Skeletal muscle tissue (tissue), 4 donors: ENCODE results near the gene MRPS7. TPM values are rescaled to one million over a fixed set of nuclear protein-coding genes. Genes with fewer than 3 reads are reported as not detected.
"Not testable (repeated sequence)": the region's sequence is repeated elsewhere in the genome, so short reads cannot be mapped to it uniquely, and the experiment has no call there.

ENCODE experiments used
- H3K27ac ChIP-seq: one replicate; pipeline ENCODE4 v1.7.0; 2013; ENCODE audit warnings: mild to moderate bottlenecking, low read depth, low read length, inconsistent platforms
- H3K27me3 ChIP-seq, 3 donors: one replicate each; pipeline ENCODE4 v1.7.0; 2013; ENCODE audit warnings: low read length in 3 of 3; ENCODE audit not compliant: control insufficient read depth in 3 of 3, insufficient read depth in 3 of 3
- H3K36me3 ChIP-seq, 3 donors: one replicate each; pipeline ENCODE4 v1.7.0; 2013; ENCODE audit warnings: low read length in 3 of 3; ENCODE audit not compliant: control insufficient read depth in 3 of 3, insufficient read depth in 3 of 3
- H3K4me1 ChIP-seq, 3 donors: one replicate each; pipeline ENCODE4 v1.7.0; 2013; ENCODE audit warnings: low read length in 3 of 3, mild to moderate bottlenecking in 3 of 3; ENCODE audit not compliant: control insufficient read depth in 3 of 3, insufficient read depth in 3 of 3
- H3K4me3 ChIP-seq, 3 donors: one replicate each; pipeline ENCODE4 v1.7.0; 2013; ENCODE audit warnings: low read length in 3 of 3
- H3K9ac ChIP-seq, 3 donors: one replicate each; pipeline ENCODE4 v1.7.0; 2013; ENCODE audit warnings: low read length in 3 of 3, mild to moderate bottlenecking in 3 of 3, moderate library complexity in 2 of 3, low read depth in 1 of 3
- H3K9me3 ChIP-seq, 3 donors: one replicate each; pipeline ENCODE4 v1.7.0; 2013; ENCODE audit warnings: low read length in 3 of 3; ENCODE audit not compliant: control insufficient read depth in 3 of 3
- total RNA-seq: library from RNA; depleted of rRNA; stranded (reverse); fragments of >200 nt; gene quantifications from one replicate; pipeline ENCODE4 v1.2.3, GENCODE V29; 2014
- donor health status: Osteomylitis.

MRPS7 gene
- total RNA-seq, 1 donor from 2014 or later, result 71.5 TPM

DNA sequence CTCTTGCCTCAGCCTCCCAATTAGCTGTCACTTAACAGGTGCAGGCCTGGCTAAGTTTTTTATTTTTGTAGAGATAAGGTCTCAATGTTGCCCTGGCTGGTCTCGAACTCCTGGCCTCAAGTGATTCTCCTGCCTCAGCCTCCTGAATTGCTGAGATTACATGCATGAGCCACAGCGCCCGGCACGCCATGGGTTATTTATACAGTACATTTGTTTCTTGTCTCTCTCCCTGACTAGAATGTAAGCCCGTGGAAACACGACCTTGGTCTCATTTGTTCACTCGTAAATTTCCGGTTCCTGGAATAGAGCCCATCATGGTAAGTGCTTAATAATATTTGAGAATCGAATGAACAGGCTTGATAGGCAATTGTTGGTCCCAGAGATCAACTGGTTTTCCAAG lies 25.5 kb downstream of the MRPS7 start:
- H3K9me3 ChIP-seq, result no peaks in the 10 kb centered on the region
- H3K4me1 ChIP-seq, result peaks cover 6 to 11% (median 7%) of the 10 kb centered on the region in 3 donors
- no peak overlapping the region for H3K27ac ChIP-seq
- no peak overlapping the region for H3K4me3 ChIP-seq
- H3K27me3 ChIP-seq, result no peaks in the 10 kb centered on the region
- H3K9ac ChIP-seq, result no peak overlapping the region
- H3K36me3 ChIP-seq, result peaks cover 16 to 19% (median 16%) of the 10 kb centered on the region in 3 donors

DNA sequence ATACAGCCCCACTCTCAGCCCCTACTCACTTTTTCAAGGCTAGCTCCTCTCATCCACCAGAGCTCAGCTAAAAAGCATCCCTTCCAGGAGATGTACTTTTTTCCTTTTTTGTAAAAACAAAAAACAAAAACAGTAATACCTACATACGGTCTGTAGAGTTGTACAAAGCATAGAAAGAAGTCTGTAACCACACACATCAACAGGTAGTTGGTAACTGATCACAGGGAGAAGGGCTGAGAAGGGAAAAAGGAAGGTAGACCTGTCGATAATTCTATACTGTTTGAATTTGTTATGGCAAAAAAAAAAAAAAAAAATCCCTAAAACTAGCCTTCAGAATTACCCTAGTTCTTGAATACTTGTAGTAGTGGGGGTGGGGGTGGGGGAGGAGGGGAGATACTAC lies 26.7 kb downstream of the MRPS7 start:
- Histone ChIP-seq H3K9me3 (no peaks in the 10 kb centered on the region), H3K36me3 (peaks cover 13 to 15% (median 15%) of the 10 kb centered on the region in 3 donors), H3K9ac (peak overlapping the region in 2 of 3 donors; percentile 38 to 89), H3K27ac (peak overlapping the region; percentile 85), H3K4me3 (peak overlapping the region in 2 of 3 donors; percentile 88 to 93), H3K4me1 (peaks cover 6 to 11% (median 7%) of the 10 kb centered on the region in 3 donors), H3K27me3 (no peaks in the 10 kb centered on the region)

DNA sequence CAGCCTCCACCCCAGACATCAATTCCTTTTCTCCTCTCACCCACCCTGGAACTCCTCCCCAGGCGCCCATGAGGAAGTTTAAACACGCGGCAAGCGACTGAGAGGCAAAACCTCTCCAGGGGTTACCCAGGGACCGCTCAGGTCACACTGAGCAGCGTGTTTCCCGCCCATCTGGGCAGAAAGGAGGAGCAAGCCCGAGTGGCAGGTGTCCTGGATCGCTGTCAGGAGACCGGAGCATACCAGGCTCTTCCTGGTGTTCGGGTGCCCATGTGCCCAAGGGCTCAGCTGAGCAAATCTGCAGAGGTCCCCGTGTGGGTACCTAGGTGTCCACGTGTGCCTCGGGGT lies 27.1 kb downstream of the MRPS7 start:
- no peaks in the 10 kb centered on the region for H3K9me3 ChIP-seq
- peaks cover 6 to 11% (median 7%) of the 10 kb centered on the region in 3 donors for H3K4me1 ChIP-seq
- H3K36me3 ChIP-seq, result peaks cover 11 to 14% (median 13%) of the 10 kb centered on the region in 3 donors
- peak overlapping the region; percentile 85 to 93 (median 88) for H3K4me3 ChIP-seq
- peak overlapping the region; percentile 85 for H3K27ac ChIP-seq
- H3K9ac ChIP-seq, result peak overlapping the region; percentile 88 to 90 (median 89)
- H3K27me3 ChIP-seq, result no peaks in the 10 kb centered on the region

DNA sequence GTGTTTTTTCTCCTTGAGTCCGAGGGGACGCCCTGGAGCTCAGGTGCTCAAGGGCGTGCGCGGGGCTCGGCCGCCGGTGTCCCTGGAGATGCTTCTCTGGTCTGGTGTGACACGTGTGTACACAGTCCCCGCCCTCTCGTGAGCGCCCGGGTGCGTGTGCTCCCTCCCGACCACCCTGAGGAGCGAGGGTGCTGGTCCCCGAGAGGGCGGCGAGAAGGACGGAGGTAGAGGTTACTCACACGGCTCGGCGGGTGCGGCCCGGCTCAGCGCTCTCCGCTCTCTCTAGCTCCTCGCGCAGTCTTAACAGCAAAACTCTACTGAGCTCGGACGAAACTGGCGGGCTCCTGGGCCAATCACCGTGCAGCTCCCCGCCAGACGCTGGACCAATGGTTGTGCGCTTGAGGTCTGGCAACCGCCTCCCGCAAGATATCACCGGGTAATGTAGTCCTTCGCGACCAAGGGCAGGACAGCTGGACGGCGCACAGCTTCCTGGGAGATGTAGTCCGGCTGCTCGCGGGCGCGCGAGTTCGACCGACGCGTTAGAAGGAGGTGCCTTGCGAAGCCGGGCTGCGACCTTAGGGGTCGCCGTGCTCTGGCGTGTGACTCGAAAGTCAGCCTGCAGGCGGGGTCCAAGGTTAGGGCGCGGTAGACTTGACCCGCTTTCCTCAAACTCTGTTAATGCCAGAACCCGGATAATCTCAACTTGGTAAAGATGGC lies 27.6 kb downstream of the MRPS7 start, which contains the start of gene SLC25A19:
SLC25A19 (minus strand) TSS at position 319 of the 717 bp plus-strand sequence. CDS start 2,669 bp downstream, outside the sequence.
- peaks cover 11 to 14% (median 13%) of the 10 kb centered on the region in 3 donors for H3K36me3 ChIP-seq
- H3K9me3 ChIP-seq, result no peaks in the 10 kb centered on the region
- no peaks in the 10 kb centered on the region for H3K27me3 ChIP-seq
- H3K9ac ChIP-seq, result peak within 1 kb of the TSS; percentile 88 to 94 (median 89)
- H3K27ac ChIP-seq, result peak within 1 kb of the TSS; percentile 85
- H3K4me3 ChIP-seq, result peak within 1 kb of the TSS; percentile 85 to 93 (median 93)
- H3K4me1 ChIP-seq, result peaks cover 6 to 11% (median 7%) of the 10 kb centered on the region in 3 donors

DNA sequence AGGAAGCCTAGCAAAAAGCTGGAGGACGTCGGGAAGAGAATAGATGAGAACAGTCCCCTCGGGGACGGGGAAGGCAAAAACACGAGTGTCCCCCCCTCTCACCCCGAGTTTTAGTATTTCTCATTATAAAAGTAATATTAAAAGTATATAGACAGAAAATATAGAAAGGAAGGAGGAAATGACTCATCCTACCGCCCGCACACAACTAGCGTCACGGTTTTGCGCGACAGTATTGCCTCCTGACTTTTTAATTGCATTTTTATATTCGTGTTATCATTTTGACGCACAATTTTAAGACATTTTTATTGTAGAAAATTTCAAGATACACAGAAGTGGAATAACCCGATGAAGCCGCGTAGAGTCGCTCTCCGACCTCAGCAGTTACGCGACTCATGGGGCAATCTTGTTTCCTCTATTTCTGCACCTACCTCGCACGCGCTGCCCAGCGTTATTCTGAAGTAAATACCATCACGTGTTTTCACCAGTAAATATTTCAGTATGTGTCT lies 28.2 kb downstream of the MRPS7 start:
- no peaks in the 10 kb centered on the region for H3K27me3 ChIP-seq
- peaks cover 6 to 11% (median 7%) of the 10 kb centered on the region in 3 donors for H3K4me1 ChIP-seq
- H3K27ac ChIP-seq, result peak overlapping the region; percentile 85
- peak overlapping the region; percentile 81 to 94 (median 84) for H3K9ac ChIP-seq
- H3K36me3 ChIP-seq, result peaks cover 11 to 14% (median 13%) of the 10 kb centered on the region in 3 donors
- no peaks in the 10 kb centered on the region for H3K9me3 ChIP-seq
- peak overlapping the region; percentile 85 to 93 (median 90) for H3K4me3 ChIP-seq

DNA sequence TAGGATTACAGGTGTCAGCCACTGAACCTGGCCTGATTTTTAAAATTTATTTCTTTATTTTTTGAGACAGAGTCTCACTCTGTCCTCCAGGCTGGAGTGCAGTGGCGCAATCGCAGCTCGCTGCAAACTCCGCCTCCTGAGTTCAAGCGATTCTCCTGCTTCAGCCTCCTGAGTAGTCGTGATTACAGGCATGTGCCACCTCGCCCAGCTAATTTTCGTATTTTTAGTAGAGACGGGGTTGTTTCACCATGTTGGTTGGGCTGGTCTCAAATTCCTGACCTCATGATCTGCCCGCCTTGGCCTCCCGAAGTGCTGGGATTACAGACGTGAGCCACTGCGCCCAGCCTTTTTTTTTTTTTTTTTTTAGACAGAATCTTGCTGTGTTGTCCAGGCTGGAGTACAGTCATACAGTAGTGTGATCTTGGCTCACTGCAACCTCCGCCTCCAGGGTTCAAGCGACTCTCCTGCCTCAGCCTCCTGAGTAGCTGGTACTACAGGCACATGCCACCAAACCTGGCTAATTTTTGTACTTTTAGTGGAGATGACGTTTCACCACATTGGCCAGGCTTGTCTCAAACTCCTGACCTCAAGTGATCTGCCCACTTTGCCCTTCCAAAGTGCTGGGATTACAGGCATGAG lies 31.2 kb downstream of the MRPS7 start:
- not testable (repeated sequence) for H3K9me3 ChIP-seq, H3K27me3 ChIP-seq, H3K4me3 ChIP-seq, H3K27ac ChIP-seq, H3K36me3 ChIP-seq, H3K9ac ChIP-seq
- peaks cover 6 to 11% (median 7%) of the 10 kb centered on the region in 3 donors for H3K4me1 ChIP-seq

DNA sequence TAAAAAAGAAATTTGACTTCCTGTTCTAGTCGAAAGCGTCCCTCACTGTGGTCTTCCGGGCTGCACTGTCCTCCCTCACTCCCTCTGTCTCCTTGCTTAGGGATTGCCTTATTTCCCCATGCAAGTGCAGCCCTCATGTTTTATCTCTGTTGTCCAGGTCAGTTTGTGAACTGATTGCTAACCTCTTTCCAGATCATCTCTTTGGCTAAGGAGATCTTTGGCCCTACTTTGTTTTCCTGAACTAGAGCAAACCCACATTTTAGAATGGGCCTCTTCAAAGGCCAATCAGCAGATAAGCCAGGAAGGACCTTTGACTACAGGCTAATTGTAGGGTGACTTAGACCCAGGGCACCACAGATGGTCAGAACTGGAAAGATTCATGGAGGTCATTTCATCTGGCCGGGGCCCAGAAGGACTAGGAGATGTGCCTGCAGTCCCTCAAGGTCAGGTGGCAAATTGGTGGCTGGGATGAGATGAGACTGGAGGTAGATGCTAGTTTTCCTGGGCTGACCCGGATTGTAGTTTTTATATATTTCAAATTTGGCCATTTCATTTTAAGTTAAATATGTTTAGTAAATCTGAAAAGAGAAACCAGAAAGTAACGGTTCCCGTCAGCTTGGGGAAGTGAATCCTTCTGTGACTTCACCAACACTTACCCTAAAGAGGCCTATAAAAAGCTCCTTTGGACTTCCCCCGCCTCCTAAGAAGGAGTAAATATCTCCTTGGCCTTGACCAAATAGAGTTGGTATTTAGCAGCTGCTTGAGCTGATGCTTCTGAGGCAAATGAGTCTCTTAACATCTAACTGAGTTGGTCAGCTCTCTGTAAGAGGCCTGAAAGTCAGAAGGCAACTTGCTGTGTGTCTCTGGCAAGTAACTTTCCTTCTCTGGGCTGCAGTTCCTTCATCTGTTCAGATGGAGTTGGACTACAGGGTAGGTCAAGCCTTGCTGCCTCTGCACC lies 33.8 kb downstream of the MRPS7 start:
- peak overlapping the region in 1 of 3 donors; percentile 59 for H3K9ac ChIP-seq
- H3K27ac ChIP-seq, result peak overlapping the region; percentile 79
- H3K4me1 ChIP-seq, result no peaks in the 10 kb centered on the region
- no peaks in the 10 kb centered on the region for H3K36me3 ChIP-seq
- H3K9me3 ChIP-seq, result no peaks in the 10 kb centered on the region
- no peak overlapping the region for H3K4me3 ChIP-seq
- no peaks in the 10 kb centered on the region for H3K27me3 ChIP-seq

DNA sequence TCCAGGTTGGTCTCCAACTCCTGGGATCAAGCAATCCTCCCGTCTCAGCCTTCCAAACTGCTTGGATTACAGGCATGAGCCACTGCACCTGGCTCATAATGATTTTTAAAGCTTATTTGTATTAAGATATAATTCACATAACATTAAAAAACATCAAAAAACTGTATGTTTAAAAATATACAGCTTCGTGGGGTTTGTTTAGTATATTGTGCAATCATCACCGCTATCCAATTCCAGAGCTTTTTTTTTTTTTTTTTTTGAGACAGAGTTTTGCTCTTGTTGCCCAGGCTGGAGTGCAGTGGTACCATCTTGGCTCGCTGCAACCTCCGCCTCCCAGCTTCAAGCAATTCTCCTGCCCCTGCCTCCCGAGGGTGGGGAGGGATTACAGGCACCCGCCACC lies 38.6 kb downstream of the MRPS7 start:
- no peaks in the 10 kb centered on the region for H3K27me3 ChIP-seq

DNA sequence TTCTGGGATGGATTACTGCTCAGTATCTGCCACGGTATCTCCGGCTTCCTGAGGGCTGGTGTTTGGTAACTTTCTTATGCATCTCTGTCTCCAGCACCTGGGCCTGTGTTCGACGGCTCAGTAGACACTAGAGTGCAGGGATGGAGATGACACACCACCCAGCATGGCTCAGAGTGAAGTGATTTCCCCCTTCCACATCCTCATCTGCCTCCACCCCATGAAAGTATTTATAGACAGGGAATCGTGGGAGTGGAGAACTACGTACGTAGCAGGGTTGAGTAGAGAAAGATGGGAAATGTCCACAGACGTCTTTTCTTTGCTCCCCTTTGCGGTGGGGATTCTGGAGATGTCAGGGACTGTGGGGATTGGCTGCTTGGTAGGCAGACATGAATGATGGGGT lies 39.4 kb downstream of the MRPS7 start:
- Histone ChIP-seq H3K27me3 (no peaks in the 10 kb centered on the region), H3K9me3 (no peaks in the 10 kb centered on the region), H3K9ac (no peak overlapping the region), H3K4me3 (no peak overlapping the region), H3K4me1 (no peaks in the 10 kb centered on the region), H3K36me3 (no peaks in the 10 kb centered on the region), H3K27ac (no peak overlapping the region)

More for the DNA sequence above, 38.6 kb downstream of the MRPS7 start:
- no peaks in the 10 kb centered on the region for H3K9me3 ChIP-seq
- no peak overlapping the region for H3K27ac ChIP-seq
- no peak overlapping the region for H3K9ac ChIP-seq
- H3K36me3 ChIP-seq, result no peaks in the 10 kb centered on the region
- H3K4me3 ChIP-seq, result no peak overlapping the region
- H3K4me1 ChIP-seq, result no peaks in the 10 kb centered on the region
